GM18519 (cell line): ENCODE results near the gene VPS45.

ENCODE experiments used
- ATAC-seq: cut with Tn5 transposase; IDR thresholded peaks from one replicate; pipeline ENCODE4 v1.9.1; 2021; ENCODE audit warnings: mild to moderate bottlenecking, moderate library complexity; ENCODE audit not compliant: unreplicated experiment, low FRiP score

Gene VPS45

GRCh38 chr1:150069923-150070322, 2.3 kb downstream of the VPS45 start:
- ATAC-seq = no peak

DNA sequence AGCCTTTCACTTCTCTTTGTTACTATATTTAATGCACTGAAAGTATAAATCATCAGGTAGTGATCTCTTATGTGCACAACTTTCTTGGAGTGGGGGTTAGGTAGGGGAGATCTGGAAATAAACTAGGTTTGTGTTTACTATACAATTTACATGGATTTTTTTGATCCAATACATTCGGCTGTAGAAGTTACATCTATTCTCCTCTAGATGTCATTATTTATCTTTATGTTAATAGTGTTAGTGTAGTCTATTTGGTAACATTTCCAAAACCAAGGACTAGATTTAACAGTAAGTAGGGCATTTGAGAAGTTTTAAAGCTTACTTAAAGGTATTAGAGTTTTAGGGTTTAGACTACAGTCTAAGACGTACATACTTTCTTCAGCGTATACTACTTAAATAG, 5.4 kb downstream of the VPS45 start:
- no peak for ATAC-seq

GRCh38 chr1:150073516-150073915, 5.9 kb downstream of the VPS45 start:
- ATAC-seq = no peak

- ATAC-seq = no peak
Observed at GRCh38 chr1:150076066-150076465, 8.5 kb downstream of the VPS45 start.

DNA sequence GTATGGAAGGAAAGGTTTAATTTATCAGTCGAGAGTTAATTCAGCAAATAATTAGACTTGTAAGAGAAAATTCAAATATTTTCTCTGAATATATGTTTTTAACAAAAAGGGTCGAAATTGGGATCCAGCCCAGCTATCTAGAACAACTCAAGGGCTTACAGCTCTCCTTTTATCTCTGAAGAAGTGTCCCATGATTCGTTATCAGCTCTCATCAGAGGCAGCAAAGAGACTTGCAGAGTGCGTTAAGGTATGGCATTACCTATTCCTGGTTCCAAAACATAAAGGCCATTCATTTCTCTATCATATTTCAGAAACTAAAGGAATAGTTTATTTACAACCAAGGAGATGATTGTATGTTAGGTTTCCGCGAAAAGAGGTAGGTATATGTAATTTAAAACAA, 9.4 kb downstream of the VPS45 start:
- no peak for ATAC-seq

GRCh38 chr1:150080784-150081183, 13.2 kb downstream of the VPS45 start:
- ATAC-seq = no peak

DNA sequence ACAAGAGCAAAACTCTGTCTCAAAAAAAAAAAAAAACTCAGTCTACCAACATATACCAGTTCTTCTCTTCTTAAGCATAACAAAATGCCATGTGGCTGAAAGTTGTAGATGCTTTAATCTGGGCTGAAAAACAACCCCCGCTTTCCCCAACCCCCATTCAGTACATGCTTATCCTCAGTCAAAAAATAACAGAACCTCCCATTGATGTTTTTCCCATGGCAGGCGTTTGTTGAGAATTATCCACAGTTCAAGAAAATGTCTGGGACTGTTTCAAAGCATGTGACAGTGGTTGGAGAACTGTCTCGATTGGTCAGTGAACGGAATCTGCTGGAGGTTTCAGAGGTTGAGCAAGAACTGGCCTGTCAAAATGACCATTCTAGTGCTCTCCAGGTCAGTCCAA, 14.9 kb downstream of the VPS45 start:
- ATAC-seq = no peak

- no peak for ATAC-seq
Observed at GRCh38 chr1:150083907-150084306, 16.3 kb downstream of the VPS45 start.

DNA sequence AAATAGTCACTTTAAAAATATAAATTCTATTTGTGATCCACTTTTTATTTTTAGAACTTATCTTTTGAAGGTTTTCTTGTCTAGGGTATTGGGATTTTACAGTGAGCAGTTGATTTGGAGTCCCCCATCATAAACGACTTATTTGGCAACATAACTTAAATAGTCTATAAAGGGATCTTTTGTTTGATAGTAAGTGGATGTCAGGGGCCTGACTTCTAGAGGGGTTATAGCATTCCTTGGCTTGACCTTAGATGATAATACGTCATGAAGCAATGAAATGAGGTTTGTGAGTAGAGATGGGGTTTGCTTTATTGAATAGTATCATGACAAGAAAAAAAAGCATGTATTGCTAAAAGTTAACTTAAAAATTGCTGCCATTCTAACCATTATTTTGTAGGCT, 17.8 kb downstream of the VPS45 start:
- ATAC-seq = no peak

DNA sequence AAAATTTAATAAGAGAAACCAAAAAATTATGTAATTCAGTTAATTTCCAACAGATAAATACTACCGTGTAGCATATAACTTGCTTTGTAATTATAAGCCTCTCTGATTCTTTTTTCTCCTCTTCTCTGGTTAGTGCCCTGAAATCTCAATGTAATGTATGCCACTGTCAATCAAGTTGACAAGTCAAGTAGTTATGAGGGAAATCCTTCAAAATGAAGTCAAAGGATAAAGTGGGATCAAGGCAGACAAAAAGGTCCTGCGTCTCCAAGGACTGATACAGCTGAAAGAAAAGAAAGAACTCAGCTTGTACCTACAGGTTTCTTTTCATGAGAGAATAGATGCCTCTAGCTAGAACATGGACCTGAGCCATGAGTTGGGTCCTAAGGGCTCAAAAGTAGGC, 19.8 kb downstream of the VPS45 start:
- ATAC-seq = no peak

DNA sequence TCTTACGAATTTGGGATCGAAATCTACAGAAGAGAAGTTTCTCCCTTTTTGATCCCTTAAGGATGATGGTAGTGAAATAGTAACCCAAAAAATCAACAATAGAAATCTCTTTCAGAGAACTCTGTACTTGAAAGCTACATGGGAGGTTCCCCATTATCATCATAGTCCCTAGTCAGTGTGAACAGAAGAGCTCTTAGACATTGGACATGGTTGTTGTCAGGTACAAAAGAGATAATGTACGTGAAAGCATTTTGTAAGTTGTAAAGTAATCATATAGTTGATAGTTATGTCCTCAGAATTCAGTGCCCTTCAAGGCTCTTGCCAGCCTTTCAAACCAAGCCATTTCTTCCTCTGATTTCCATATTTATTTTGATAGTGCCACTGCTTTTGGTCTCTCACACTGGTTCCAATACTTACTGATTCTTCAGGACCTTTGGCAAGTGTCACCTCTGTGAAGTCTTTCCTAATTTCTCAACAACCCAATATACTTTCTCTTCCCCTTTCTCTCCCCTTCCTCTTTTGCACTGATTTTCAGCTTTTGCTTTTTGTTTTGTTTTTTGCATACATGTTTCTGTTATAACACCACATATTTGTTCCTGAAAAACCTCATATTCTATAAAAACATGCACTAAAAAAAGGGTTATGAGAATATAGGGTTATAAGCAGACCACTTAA, 22.4 kb downstream of the VPS45 start:
- no peak for ATAC-seq

GRCh38 chr1:150092180-150092791, 24.7 kb downstream of the VPS45 start:
- ATAC-seq = no peak

DNA sequence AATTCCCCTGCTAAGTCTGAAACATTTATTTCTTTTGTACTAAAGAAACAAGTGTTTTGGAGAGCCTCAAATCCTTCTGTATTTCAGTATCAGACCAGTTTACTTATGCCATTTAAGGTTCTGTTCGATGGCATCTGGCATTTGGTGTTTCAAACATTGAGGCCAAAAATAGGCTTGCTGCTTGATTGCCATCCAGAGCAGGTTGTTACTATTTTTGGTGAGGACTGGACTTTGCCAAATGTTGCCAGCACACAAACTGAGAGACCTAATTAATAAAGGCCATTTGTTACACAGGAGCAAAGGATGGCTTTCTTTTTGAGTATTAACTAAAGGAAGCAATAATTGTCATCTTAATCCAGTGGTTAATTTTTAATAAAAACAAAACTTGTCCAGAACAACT, 26.2 kb downstream of the VPS45 start:
- ATAC-seq = no peak

DNA sequence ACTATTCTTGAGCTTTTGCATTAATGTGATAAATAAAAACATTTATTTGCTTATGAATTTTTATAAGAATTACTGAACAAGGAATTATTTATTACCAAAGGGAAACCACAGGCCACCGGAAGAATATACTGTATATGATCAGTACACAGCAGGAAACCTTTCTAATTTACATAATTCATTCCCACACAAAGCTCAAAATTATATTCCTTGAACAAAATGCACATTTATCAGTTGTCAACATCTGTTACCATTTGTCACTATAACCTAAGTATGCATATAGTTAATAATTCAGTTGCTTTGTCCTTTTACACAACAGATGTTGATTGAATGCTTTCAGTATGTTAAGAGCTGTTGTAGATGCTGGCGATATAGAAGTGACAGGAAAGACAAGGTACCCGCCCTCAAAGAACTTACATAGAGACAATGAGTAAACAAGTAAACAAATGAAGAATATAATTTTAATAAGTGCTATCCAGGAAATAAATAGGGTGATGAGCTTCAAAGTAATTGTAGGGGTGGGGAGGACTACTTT, 27.2 kb downstream of the VPS45 start:
- ATAC-seq = no peak

GRCh38 chr1:150102986-150103385, 35.4 kb downstream of the VPS45 start:
- no peak for ATAC-seq

- ATAC-seq = no peak
Observed at GRCh38 chr1:150106341-150106740, 38.8 kb downstream of the VPS45 start.

DNA sequence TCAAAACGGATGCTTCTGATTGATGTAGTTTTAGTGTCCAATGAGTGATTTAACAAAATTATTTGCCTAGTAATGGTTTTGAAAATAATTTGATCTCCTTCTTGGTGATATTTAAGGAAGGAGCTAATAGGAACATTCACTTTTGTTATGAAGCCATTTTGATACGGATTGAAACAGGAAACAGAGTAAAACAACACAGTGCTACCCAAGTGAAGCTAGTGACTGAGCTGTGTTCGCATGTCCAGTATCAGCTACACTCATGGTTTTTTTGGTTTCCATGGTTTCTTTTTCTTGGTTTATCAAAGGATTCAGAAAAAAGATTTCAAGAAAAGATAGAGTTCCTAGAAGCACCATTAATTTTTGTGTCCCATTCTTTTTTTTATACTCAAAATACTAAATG, 42.0 kb downstream of the VPS45 start:
- ATAC-seq = no peak

- ATAC-seq = no peak
Observed at GRCh38 chr1:150110116-150110515, 42.5 kb downstream of the VPS45 start.

- ATAC-seq = no peak
Observed at GRCh38 chr1:150111670-150112069, 44.1 kb downstream of the VPS45 start.

DNA sequence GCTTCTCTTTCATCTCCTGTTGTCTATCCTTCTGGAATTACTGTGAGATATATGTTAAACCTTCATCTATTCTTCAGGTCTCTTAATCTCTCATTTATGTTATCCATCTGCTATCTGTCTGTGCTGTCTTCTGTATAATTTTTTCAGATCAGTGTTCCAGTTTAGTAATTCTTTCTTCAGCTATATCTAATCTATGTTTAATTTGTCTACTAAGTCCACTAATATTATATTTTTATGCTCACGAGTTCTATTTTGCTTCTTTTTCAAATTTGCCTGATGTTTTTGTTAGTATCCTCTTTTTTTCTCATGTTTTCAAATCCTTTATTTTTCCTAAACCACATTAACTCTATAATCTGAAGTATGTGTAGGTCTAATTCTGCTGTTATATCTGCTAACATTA, 47.5 kb downstream of the VPS45 start:
- no peak for ATAC-seq

GRCh38 chr1:150118716-150119115, 51.1 kb downstream of the VPS45 start:
- ATAC-seq = no peak

DNA sequence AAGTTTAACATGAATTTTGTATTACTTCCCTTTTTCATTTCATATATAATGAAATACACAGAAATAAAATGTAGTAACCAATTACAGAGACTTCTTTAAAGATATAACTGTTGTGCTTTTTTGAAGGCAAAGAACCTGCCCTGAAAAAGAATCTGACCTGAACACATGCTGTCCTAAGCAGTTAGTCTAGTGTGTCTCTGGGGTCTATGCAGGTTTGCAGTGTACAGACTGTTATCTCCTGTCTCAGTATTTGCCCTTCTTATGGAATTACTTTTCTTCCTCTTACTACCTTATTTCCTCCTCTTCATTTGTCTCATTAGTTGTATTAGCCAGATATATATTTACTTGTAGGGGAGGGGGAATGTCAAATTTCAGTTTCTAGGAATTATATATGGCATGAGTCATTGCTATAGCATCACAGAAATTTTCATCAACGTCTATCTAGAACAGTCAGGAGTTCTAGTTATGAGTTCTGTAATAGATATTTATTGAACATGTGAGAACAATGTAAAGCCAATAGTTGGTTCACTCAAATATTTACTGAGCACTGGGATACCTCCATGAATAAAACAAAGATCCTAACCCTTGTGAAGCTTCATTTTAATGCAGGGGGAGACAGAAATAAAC, 53.8 kb downstream of the VPS45 start:
- ATAC-seq = no peak
